AG09309 (cell line): ENCODE results near the gene TMEM223.
A peak's percentile ranks its signal among the peaks of the same experiment; 100 is the strongest.
"Not testable (repeated sequence)": the region's sequence is repeated elsewhere in the genome, so short reads cannot be mapped to it uniquely, and the experiment has no call there.

Experiments
- DNase-seq: peaks from one replicate; pipeline ENCODE4 v3.0.0-alpha.2; 2010; ENCODE audit warnings: low read depth
- H3K4me3 ChIP-seq: 2 replicates; pipeline ENCODE4 v1.5.1; 2011; ENCODE audit warnings: mild to moderate bottlenecking, low read depth, low read length, moderate library complexity; ENCODE audit not compliant: control insufficient read depth
- CTCF ChIP-seq: IDR thresholded peaks from 2 replicates; pipeline ENCODE4 v1.5.1; 2011; ENCODE audit warnings: mild to moderate bottlenecking, low read depth, low read length, inconsistent platforms; ENCODE audit not compliant: insufficient read depth, control insufficient read depth; ENCODE audit errors: missing control alignments

TMEM223 gene

GRCh38 chr11:62830904-62831519, 39.2 kb upstream of the TMEM223 start:
- peak overlapping the region; percentile 97 for H3K4me3 ChIP-seq
- no peak for DNase-seq
- TF ChIP-seq CTCF, result no peak

DNA sequence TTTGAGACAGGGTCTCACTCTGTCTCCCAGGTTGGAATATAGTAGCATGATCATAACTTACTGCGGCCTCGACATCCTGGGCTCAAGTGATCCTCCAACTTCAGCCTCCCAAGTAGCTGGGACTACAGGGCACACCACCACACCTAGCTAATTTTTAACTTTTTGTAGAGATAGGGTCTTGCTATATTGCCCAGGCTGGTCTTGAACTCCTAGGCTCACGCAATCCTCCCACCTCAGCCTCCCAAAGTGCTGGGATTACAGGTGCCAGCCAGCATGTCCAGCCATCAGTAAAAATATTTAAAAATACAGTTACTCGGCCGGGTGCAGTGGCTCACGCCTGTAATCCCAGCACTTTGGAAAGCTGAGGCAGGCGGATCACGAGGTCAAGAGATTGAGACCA, 36.3 kb upstream of the TMEM223 start:
- not testable (repeated sequence) for DNase-seq, H3K4me3 ChIP-seq

GRCh38 chr11:62823677-62824076, 31.9 kb upstream of the TMEM223 start:
- TF ChIP-seq CTCF, result no peak
- no peak overlapping the region for H3K4me3 ChIP-seq
- DNase-seq, result no peak

GRCh38 chr11:62817129-62817528, 25.3 kb upstream of the TMEM223 start:
- H3K4me3 ChIP-seq, result no peak overlapping the region

DNA sequence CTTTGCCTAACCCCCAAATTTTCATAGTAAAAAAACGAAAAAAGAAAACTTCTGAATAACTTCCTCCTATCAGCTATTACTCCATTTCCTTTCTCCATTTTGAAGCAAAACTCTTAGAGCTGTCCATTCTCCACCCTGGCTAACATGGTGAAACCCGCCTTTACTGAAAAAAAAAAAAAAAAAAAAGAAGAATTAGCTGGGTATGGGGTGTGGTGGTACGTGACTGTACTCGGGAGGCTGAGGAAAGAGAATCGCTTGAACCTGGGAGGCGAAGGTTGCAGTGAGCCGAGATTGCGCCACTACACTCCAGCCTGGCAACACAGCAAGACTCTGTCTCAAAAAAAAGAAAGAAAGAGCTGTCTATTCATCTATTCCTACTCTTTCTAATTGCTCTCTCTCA, 24.8 kb upstream of the TMEM223 start:
- H3K4me3 ChIP-seq, result no peak overlapping the region
- TF ChIP-seq CTCF, result no peak
- DNase-seq, result no peak

More at GRCh38 chr11:62817129-62817528, 25.3 kb upstream of the TMEM223 start:
- DNase-seq, result no peak
- no peak for TF ChIP-seq CTCF

- no peak overlapping the region for H3K4me3 ChIP-seq
- DNase-seq, result no peak
- TF ChIP-seq CTCF, result no peak
Measured at GRCh38 chr11:62811659-62812058, 19.9 kb upstream of the TMEM223 start.

DNA sequence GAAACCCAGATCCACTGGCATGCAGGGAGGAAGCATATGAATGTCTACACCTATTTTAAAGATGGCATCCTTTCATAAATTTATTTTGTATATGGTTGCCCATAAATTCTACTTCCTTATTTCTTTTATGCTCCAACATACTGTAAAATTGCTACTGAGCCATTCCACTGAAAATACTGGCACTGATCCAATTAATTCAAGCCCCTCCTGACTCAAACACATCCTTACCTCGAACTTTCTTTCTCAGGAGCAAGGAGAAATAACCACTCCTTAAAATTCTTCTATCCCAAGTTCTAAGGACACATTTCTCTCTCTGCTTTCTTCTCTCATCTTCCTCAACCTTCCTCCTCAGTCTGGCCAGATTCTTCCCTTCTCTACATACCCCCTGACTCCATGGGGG, 18.9 kb upstream of the TMEM223 start:
- H3K4me3 ChIP-seq, result no peak overlapping the region
- DNase-seq, result no peak
- TF ChIP-seq CTCF, result no peak
